Natural killer cell treated with Interleukin-12 subunit alpha and Interleukin-12 subunit beta and Interleukin-15 and Interleukin-18, amount 100 ng/mL, for 72 hours (primary cell): Measurements from ENCODE around the gene FAM149B1. TPM values are rescaled to one million over a fixed set of nuclear protein-coding genes. Genes with fewer than 3 reads are reported as not detected.

Source experiments
- ATAC-seq, 2 donors: fragments of 150-1000 bp; cut with Tn5 transposase in 1 of 2; sonication (Bioruptor Pico), chemical (Tn5 transposase) in 1 of 2; 2 replicates each; pipeline ENCODE4 v1.10.0; 2021
- DNase-seq: peaks from one replicate; pipeline ENCODE4 v3.0.0; 2022; ENCODE audit warnings: low spot score
- H3K27ac Mint-ChIP-seq, 2 donors: 1 replicate in 1 of 2; 2 replicates in 1 of 2; pipeline ENCODE4 v1.8.0; 2022; ENCODE audit warnings: mixed read lengths in 2 of 2, mild to moderate bottlenecking in 1 of 2, moderate library complexity in 1 of 2
- H3K27me3 Mint-ChIP-seq, 2 donors: 1 replicate in 1 of 2; 2 replicates in 1 of 2; pipeline ENCODE4 v1.8.0; 2022; ENCODE audit warnings: mixed read lengths in 2 of 2
- H3K36me3 Mint-ChIP-seq: one replicate; pipeline ENCODE4 v1.8.0; 2022; ENCODE audit warnings: mixed read lengths
- H3K4me1 Mint-ChIP-seq, 2 donors: 1 replicate in 1 of 2; 2 replicates in 1 of 2; pipeline ENCODE4 v1.8.0; 2022; ENCODE audit warnings: low read depth in 2 of 2, mixed read lengths in 2 of 2, mild to moderate bottlenecking in 1 of 2
- H3K4me3 Mint-ChIP-seq: one replicate; pipeline ENCODE4 v1.8.0; 2022; ENCODE audit warnings: mixed read lengths
- H3K9me3 Mint-ChIP-seq: 2 replicates; pipeline ENCODE4 v1.8.0; 2022; ENCODE audit warnings: mixed read lengths
- total RNA-seq, 2 donors: library from RNA; stranded (reverse); gene quantifications; one replicate each; pipeline ENCODE4 v1.2.3, GENCODE V29; 2022

The FAM149B1 gene
- total RNA-seq, 2 donors from 2014 or later, result 12.3 to 13.4 TPM

- ATAC-seq (no peak), DNase-seq (no peak)
- Mint-ChIP-seq H3K27me3 (no peaks in the 10 kb centered on the region), H3K36me3 (peaks cover 7% of the 10 kb centered on the region), H3K4me3 (no peak overlapping the region), H3K9me3 (no peaks in the 10 kb centered on the region), H3K27ac (no peak overlapping the region), H3K4me1 (no peaks in the 10 kb centered on the region)
These were observed 60.3 kb downstream of the FAM149B1 start for GRCh38 chr10:73228247-73228646.

- Mint-ChIP-seq H3K9me3 (no peaks in the 10 kb centered on the region), H3K4me3 (no peak overlapping the region), H3K36me3 (peaks cover 13% of the 10 kb centered on the region), H3K27ac (no peak overlapping the region), H3K27me3 (no peaks in the 10 kb centered on the region), H3K4me1 (no peaks in the 10 kb centered on the region)
- ATAC-seq (no peak), DNase-seq (no peak)
These were observed 61.6 kb downstream of the FAM149B1 start for GRCh38 chr10:73229567-73229966.

- peaks cover 17% of the 10 kb centered on the region for H3K36me3 Mint-ChIP-seq
- H3K4me3 Mint-ChIP-seq, result no peak overlapping the region
- ATAC-seq (no peak), DNase-seq (no peak)
- H3K4me1 Mint-ChIP-seq, result no peaks in the 10 kb centered on the region
- H3K27ac Mint-ChIP-seq, result no peak overlapping the region
- no peaks in the 10 kb centered on the region for H3K27me3 Mint-ChIP-seq
- no peaks in the 10 kb centered on the region for H3K9me3 Mint-ChIP-seq
These were observed 65.0 kb downstream of the FAM149B1 start for GRCh38 chr10:73232887-73233286.

GRCh38 chr10:73233883-73234282 lies 66.0 kb downstream of the FAM149B1 start:
- DNase-seq, result no peak
- Mint-ChIP-seq H3K27me3 (no peaks in the 10 kb centered on the region), H3K27ac (no peak overlapping the region), H3K4me1 (no peaks in the 10 kb centered on the region), H3K36me3 (peaks cover 17% of the 10 kb centered on the region), H3K4me3 (no peak overlapping the region), H3K9me3 (no peaks in the 10 kb centered on the region)
- no peak for ATAC-seq

- no peak for DNase-seq
- H3K4me1 Mint-ChIP-seq, result no peaks in the 10 kb centered on the region
- H3K9me3 Mint-ChIP-seq, result no peaks in the 10 kb centered on the region
- no peak overlapping the region for H3K4me3 Mint-ChIP-seq
- no peaks in the 10 kb centered on the region for H3K27me3 Mint-ChIP-seq
- no peak for ATAC-seq
- no peak overlapping the region for H3K27ac Mint-ChIP-seq
- H3K36me3 Mint-ChIP-seq, result peaks cover 17% of the 10 kb centered on the region
These were observed 66.8 kb downstream of the FAM149B1 start for GRCh38 chr10:73234695-73235094.

GRCh38 chr10:73238990-73239566 lies 71.2 kb downstream of the FAM149B1 start:
- DNase-seq, result no peak
- H3K4me1 Mint-ChIP-seq, result peaks cover 1 to 2% of the 10 kb centered on the region in 2 donors
- H3K4me3 Mint-ChIP-seq, result no peak overlapping the region
- ATAC-seq, result no peak
- no peak overlapping the region for H3K27ac Mint-ChIP-seq
- no peaks in the 10 kb centered on the region for H3K9me3 Mint-ChIP-seq
- no peaks in the 10 kb centered on the region for H3K27me3 Mint-ChIP-seq
- H3K36me3 Mint-ChIP-seq, result peaks cover 25% of the 10 kb centered on the region

GRCh38 chr10:73239908-73240307 lies 72.0 kb downstream of the FAM149B1 start:
- H3K4me1 Mint-ChIP-seq, result peaks cover 7 to 10% of the 10 kb centered on the region in 2 donors
- H3K27ac Mint-ChIP-seq, result no peak overlapping the region
- no peaks in the 10 kb centered on the region for H3K27me3 Mint-ChIP-seq
- H3K4me3 Mint-ChIP-seq, result no peak overlapping the region
- H3K36me3 Mint-ChIP-seq, result peaks cover 26% of the 10 kb centered on the region
- DNase-seq (no peak), ATAC-seq (no peak)
- no peaks in the 10 kb centered on the region for H3K9me3 Mint-ChIP-seq

GRCh38 chr10:73244866-73245477 lies 77.1 kb downstream of the FAM149B1 start:
- peaks cover 38% of the 10 kb centered on the region for H3K36me3 Mint-ChIP-seq
- H3K4me1 Mint-ChIP-seq, result peaks cover 22 to 33% of the 10 kb centered on the region in 2 donors

GRCh38 chr10:73246322-73246645 lies 78.4 kb downstream of the FAM149B1 start:
- Mint-ChIP-seq H3K27me3 (no peaks in the 10 kb centered on the region), H3K27ac (peak overlapping the region; percentile 84 to 94), H3K4me1 (peaks cover 31 to 44% of the 10 kb centered on the region in 2 donors), H3K4me3 (peak overlapping the region; percentile 90), H3K36me3 (peaks cover 44% of the 10 kb centered on the region), H3K9me3 (no peaks in the 10 kb centered on the region)
- DNase-seq (no peak), ATAC-seq (no peak)

More at GRCh38 chr10:73244866-73245477, 77.1 kb downstream of the FAM149B1 start:
- Mint-ChIP-seq H3K27me3 (no peaks in the 10 kb centered on the region), H3K9me3 (no peaks in the 10 kb centered on the region), H3K4me3 (peak overlapping the region; percentile 90), H3K27ac (peak overlapping the region; percentile 7 to 94)
- no peak for ATAC-seq
- DNase-seq, result no peak

GRCh38 chr10:73246646-73247508 lies 79.0 kb downstream of the FAM149B1 start, which contains the start of gene DNAJC9:
TSS of gene DNAJC9 (minus strand) at chr10:73247255. CDS start at chr10:73247189, 66 bp downstream.
- peak within 1 kb of the TSS; percentile 90 for H3K4me3 Mint-ChIP-seq

GRCh38 chr10:73247509-73248258 lies 79.8 kb downstream of the FAM149B1 start:
- DNase-seq, result no peak
- Mint-ChIP-seq H3K9me3 (no peaks in the 10 kb centered on the region), H3K27me3 (no peaks in the 10 kb centered on the region), H3K36me3 (peaks cover 37% of the 10 kb centered on the region), H3K27ac (peak overlapping the region; percentile 84 to 94), H3K4me3 (peak overlapping the region; percentile 90), H3K4me1 (peaks cover 41 to 48% of the 10 kb centered on the region in 2 donors)
- no peak for ATAC-seq

More at GRCh38 chr10:73246646-73247508, 79.0 kb downstream of the FAM149B1 start, which contains the start of gene DNAJC9:
- H3K36me3 Mint-ChIP-seq, result peaks cover 43% of the 10 kb centered on the region
- H3K27ac Mint-ChIP-seq, result peak within 1 kb of the TSS; percentile 84 to 94
- no peaks in the 10 kb centered on the region for H3K27me3 Mint-ChIP-seq
- peak; percentile 92 to 93 for ATAC-seq
- DNase-seq, result peak; percentile 96
- no peaks in the 10 kb centered on the region for H3K9me3 Mint-ChIP-seq
- H3K4me1 Mint-ChIP-seq, result peaks cover 36 to 44% of the 10 kb centered on the region in 2 donors

GRCh38 chr10:73248259-73248724 lies 80.4 kb downstream of the FAM149B1 start:
- Mint-ChIP-seq H3K27me3 (no peaks in the 10 kb centered on the region), H3K4me1 (peaks cover 45 to 51% of the 10 kb centered on the region in 2 donors), H3K4me3 (peak overlapping the region; percentile 90), H3K27ac (peak overlapping the region; percentile 84 to 94), H3K36me3 (peaks cover 32% of the 10 kb centered on the region), H3K9me3 (no peaks in the 10 kb centered on the region)
- ATAC-seq (no peak), DNase-seq (no peak)

- DNase-seq (no peak), ATAC-seq (no peak)
- Mint-ChIP-seq H3K4me1 (peaks cover 26 to 28% of the 10 kb centered on the region in 2 donors), H3K9me3 (no peaks in the 10 kb centered on the region), H3K27ac (peak overlapping the region; percentile 94 to 98), H3K4me3 (peak overlapping the region; percentile 99), H3K36me3 (peaks cover 10% of the 10 kb centered on the region), H3K27me3 (no peaks in the 10 kb centered on the region)
These were observed 83.9 kb downstream of the FAM149B1 start for GRCh38 chr10:73251683-73252444.
